C4-2B (cell line): Measurements from ENCODE around the gene XKR7.

Source experiments
- H3K27ac ChIP-seq: fragments of 450-650 bp; 2 replicates; pipeline ENCODE4 v1.5.1; 2017
- CTCF ChIP-seq: fragments of 450-650 bp; conservative IDR thresholded peaks from 2 replicates; pipeline ENCODE4 v1.5.1; 2017; ENCODE audit warnings: mild to moderate bottlenecking
- ZFX ChIP-seq: fragments of 450-650 bp; IDR thresholded peaks from 2 replicates; pipeline ENCODE4 v1.6.1; 2017

Gene XKR7

GRCh38 chr20:31981784-31982183, 13.8 kb downstream of the XKR7 start:
- H3K27ac ChIP-seq = no peak overlapping the region

GRCh38 chr20:31984981-31985471, 17.1 kb downstream of the XKR7 start:
- H3K27ac ChIP-seq = no peak overlapping the region
- TF ChIP-seq CTCF = no peak
- no peak for TF ChIP-seq ZFX

More at GRCh38 chr20:31981784-31982183, 13.8 kb downstream of the XKR7 start:
- TF ChIP-seq CTCF (no peak), ZFX (no peak)

GRCh38 chr20:31987744-31988143, 19.8 kb downstream of the XKR7 start:
- H3K27ac ChIP-seq = no peak overlapping the region
- TF ChIP-seq ZFX = no peak
- no peak for TF ChIP-seq CTCF

GRCh38 chr20:31988430-31989015, 20.6 kb downstream of the XKR7 start:
- no peak for TF ChIP-seq ZFX
- no peak for TF ChIP-seq CTCF
- no peak overlapping the region for H3K27ac ChIP-seq

- no peak for TF ChIP-seq CTCF
- TF ChIP-seq ZFX = no peak
- no peak overlapping the region for H3K27ac ChIP-seq
Measured at GRCh38 chr20:31989030-31989645, 21.2 kb downstream of the XKR7 start.

GRCh38 chr20:31990641-31991338, 22.8 kb downstream of the XKR7 start:
- no peak for TF ChIP-seq ZFX
- no peak for TF ChIP-seq CTCF
- no peak overlapping the region for H3K27ac ChIP-seq

GRCh38 chr20:31991339-31991705, 23.4 kb downstream of the XKR7 start:
- H3K27ac ChIP-seq = no peak overlapping the region
- TF ChIP-seq ZFX (no peak), CTCF (no peak)
